ENCODE data around the gene PRM1. TPM values are rescaled to one million over a fixed set of nuclear protein-coding genes. Genes with fewer than 3 reads are reported as not detected.
A peak's percentile ranks its signal among the peaks of the same experiment; 100 is the strongest.

The PRM1 gene
- total RNA-seq, 1 experiment from 2014 or later, result 0.48 TPM

GRCh38 chr16:11249233-11250061 lies 31.7 kb downstream of the PRM1 start:
- peaks cover 17% of the 10 kb centered on the region for H3K36me3 Mint-ChIP-seq
- no peaks in the 10 kb centered on the region for H3K27me3 Mint-ChIP-seq (ENCODE audit: low read depth)
- CTCF ChIA-PET, result interaction anchor here (1.1 kb wide), 1 partner anchor 278 kb away, joined by 4 read pairs; no protein-coding TSS in a partner anchor
- DNase-seq (ENCODE audit: low spot score) (no peak), ATAC-seq (peak; percentile 10)
- H3K4me1 Mint-ChIP-seq, result peaks cover 32% of the 10 kb centered on the region
- peak overlapping the region; percentile 84 for H3K27ac Mint-ChIP-seq
- no peak overlapping the region for H3K4me3 Mint-ChIP-seq
- no peaks in the 10 kb centered on the region for H3K9me3 Mint-ChIP-seq
- POLR2A ChIA-PET, result interaction anchor here (0.6 kb wide), 1 partner anchor 116 kb away, joined by 5 read pairs; no protein-coding TSS in a partner anchor
- TF ChIP-seq MYBL2 (CRISPR knock-in tag; IDR thresholded peaks at IDR 0.05) (peak; percentile 64; the same call in 1 of the 2 replicates), ZNF138 (CRISPR knock-in tag; conservative IDR thresholded peaks at IDR 0.05) (no peak), ESRRA (CRISPR knock-in tag; IDR thresholded peaks at IDR 0.05; ENCODE audit: borderline replicate concordance) (peak; percentile 38; the same call in 1 of the 2 replicates), FOXK1 (CRISPR knock-in tag; IDR thresholded peaks at IDR 0.05) (no peak), JUN (CRISPR knock-in tag; IDR thresholded peaks at IDR 0.05) (no peak), FOXP1 (CRISPR knock-in tag; IDR thresholded peaks at IDR 0.05; ENCODE audit: borderline replicate concordance) (peak; percentile 57; the same call in 1 of the 2 replicates), ZNF219 (CRISPR knock-in tag; IDR thresholded peaks at IDR 0.05; ENCODE audit: borderline replicate concordance) (no peak), IRF2 (CRISPR knock-in tag; IDR thresholded peaks at IDR 0.05; ENCODE audit: borderline replicate concordance, low read depth) (no peak), ATF3 (CRISPR knock-in tag; conservative IDR thresholded peaks at IDR 0.05) (peak; percentile 64; the same call in 1 of the 2 replicates), AR (CRISPR knock-in tag; IDR thresholded peaks at IDR 0.05) (no peak), NFATC4 (CRISPR knock-in tag; IDR thresholded peaks at IDR 0.05) (no peak), HMGA2 (CRISPR knock-in tag; IDR thresholded peaks at IDR 0.05) (no peak), CTCF (IDR thresholded peaks at IDR 0.05) (no peak), NR3C1 (CRISPR knock-in tag; conservative IDR thresholded peaks at IDR 0.05; ENCODE audit: low read depth) (no peak), SOX15 (CRISPR knock-in tag; IDR thresholded peaks at IDR 0.05) (no peak), ZNF671 (CRISPR knock-in tag; IDR thresholded peaks at IDR 0.05) (0 out of 2 replicates have a peak, but pooled peaks have one; percentile 4), E2F5 (CRISPR knock-in tag; IDR thresholded peaks at IDR 0.05) (no peak)
- TF ChIP-seq, protein P1, sequence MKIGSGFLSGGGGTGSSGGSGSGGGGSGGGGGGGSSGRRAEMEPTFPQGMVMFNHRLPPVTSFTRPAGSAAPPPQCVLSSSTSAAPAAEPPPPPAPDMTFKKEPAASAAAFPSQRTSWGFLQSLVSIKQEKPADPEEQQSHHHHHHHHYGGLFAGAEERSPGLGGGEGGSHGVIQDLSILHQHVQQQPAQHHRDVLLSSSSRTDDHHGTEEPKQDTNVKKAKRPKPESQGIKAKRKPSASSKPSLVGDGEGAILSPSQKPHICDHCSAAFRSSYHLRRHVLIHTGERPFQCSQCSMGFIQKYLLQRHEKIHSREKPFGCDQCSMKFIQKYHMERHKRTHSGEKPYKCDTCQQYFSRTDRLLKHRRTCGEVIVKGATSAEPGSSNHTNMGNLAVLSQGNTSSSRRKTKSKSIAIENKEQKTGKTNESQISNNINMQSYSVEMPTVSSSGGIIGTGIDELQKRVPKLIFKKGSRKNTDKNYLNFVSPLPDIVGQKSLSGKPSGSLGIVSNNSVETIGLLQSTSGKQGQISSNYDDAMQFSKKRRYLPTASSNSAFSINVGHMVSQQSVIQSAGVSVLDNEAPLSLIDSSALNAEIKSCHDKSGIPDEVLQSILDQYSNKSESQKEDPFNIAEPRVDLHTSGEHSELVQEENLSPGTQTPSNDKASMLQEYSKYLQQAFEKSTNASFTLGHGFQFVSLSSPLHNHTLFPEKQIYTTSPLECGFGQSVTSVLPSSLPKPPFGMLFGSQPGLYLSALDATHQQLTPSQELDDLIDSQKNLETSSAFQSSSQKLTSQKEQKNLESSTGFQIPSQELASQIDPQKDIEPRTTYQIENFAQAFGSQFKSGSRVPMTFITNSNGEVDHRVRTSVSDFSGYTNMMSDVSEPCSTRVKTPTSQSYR (CRISPR knock-in tag; IDR thresholded peaks at IDR 0.05), result no peak
- TF ChIP-seq, protein P2, sequence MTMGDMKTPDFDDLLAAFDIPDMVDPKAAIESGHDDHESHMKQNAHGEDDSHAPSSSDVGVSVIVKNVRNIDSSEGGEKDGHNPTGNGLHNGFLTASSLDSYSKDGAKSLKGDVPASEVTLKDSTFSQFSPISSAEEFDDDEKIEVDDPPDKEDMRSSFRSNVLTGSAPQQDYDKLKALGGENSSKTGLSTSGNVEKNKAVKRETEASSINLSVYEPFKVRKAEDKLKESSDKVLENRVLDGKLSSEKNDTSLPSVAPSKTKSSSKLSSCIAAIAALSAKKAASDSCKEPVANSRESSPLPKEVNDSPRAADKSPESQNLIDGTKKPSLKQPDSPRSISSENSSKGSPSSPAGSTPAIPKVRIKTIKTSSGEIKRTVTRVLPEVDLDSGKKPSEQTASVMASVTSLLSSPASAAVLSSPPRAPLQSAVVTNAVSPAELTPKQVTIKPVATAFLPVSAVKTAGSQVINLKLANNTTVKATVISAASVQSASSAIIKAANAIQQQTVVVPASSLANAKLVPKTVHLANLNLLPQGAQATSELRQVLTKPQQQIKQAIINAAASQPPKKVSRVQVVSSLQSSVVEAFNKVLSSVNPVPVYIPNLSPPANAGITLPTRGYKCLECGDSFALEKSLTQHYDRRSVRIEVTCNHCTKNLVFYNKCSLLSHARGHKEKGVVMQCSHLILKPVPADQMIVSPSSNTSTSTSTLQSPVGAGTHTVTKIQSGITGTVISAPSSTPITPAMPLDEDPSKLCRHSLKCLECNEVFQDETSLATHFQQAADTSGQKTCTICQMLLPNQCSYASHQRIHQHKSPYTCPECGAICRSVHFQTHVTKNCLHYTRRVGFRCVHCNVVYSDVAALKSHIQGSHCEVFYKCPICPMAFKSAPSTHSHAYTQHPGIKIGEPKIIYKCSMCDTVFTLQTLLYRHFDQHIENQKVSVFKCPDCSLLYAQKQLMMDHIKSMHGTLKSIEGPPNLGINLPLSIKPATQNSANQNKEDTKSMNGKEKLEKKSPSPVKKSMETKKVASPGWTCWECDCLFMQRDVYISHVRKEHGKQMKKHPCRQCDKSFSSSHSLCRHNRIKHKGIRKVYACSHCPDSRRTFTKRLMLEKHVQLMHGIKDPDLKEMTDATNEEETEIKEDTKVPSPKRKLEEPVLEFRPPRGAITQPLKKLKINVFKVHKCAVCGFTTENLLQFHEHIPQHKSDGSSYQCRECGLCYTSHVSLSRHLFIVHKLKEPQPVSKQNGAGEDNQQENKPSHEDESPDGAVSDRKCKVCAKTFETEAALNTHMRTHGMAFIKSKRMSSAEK (CRISPR knock-in tag; IDR thresholded peaks at IDR 0.05; ENCODE audit: borderline replicate concordance), result no peak
- TF ChIP-seq, protein P3, sequence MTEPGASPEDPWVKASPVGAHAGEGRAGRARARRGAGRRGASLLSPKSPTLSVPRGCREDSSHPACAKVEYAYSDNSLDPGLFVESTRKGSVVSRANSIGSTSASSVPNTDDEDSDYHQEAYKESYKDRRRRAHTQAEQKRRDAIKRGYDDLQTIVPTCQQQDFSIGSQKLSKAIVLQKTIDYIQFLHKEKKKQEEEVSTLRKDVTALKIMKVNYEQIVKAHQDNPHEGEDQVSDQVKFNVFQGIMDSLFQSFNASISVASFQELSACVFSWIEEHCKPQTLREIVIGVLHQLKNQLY (CRISPR knock-in tag; IDR thresholded peaks at IDR 0.05), result no peak

Measured in WTC11 (cell line).